Adipocyte (in vitro differentiated cells): ENCODE results near the gene ZNRF1.
"Not testable (repeated sequence)": the region's sequence is repeated elsewhere in the genome, so short reads cannot be mapped to it uniquely, and the experiment has no call there.

Experiments
- DNase-seq: peaks from one replicate; pipeline ENCODE4 v3.0.0-alpha.2; 2015; ENCODE audit warnings: low read depth
- H3K27me3 ChIP-seq: replicated peaks from 2 replicates; pipeline ENCODE4 v1.7.0; 2013; ENCODE audit warnings: mild to moderate bottlenecking, low read length, moderate library complexity; ENCODE audit not compliant: control insufficient read depth, insufficient read depth
- H3K36me3 ChIP-seq: 2 replicates; pipeline ENCODE4 v1.7.0; 2013; ENCODE audit warnings: low read length, mild to moderate bottlenecking, moderate library complexity; ENCODE audit not compliant: control insufficient read depth, insufficient read depth, severe bottlenecking
- H3K4me1 ChIP-seq: 2 replicates; pipeline ENCODE4 v1.7.0; 2013; ENCODE audit warnings: mild to moderate bottlenecking, low read length, moderate library complexity; ENCODE audit not compliant: control insufficient read depth, insufficient read depth
- H3K4me3 ChIP-seq: 2 replicates; pipeline ENCODE4 v1.7.0; 2013; ENCODE audit warnings: mild to moderate bottlenecking, low read length, moderate library complexity
- H3K9ac ChIP-seq: 2 replicates; pipeline ENCODE4 v1.7.0; 2013; ENCODE audit warnings: mild to moderate bottlenecking, low read length, moderate library complexity
- H3K9me3 ChIP-seq: 2 replicates; pipeline ENCODE4 v1.7.0; 2013; ENCODE audit warnings: mild to moderate bottlenecking, low read length, moderate library complexity; ENCODE audit not compliant: control insufficient read depth

ZNRF1 gene

GRCh38 chr16:75086281-75086680 lies 87.5 kb downstream of the ZNRF1 start:
- no peaks in the 10 kb centered on the region for H3K36me3 ChIP-seq
- H3K4me3 ChIP-seq = no peak overlapping the region
- no peaks in the 10 kb centered on the region for H3K9me3 ChIP-seq
- no peak overlapping the region for H3K9ac ChIP-seq
- H3K27me3 ChIP-seq = no peaks in the 10 kb centered on the region
- H3K4me1 ChIP-seq = peaks cover 18% of the 10 kb centered on the region
- no peak for DNase-seq

GRCh38 chr16:75086688-75087374 lies 88.0 kb downstream of the ZNRF1 start:
- H3K27me3 ChIP-seq = no peaks in the 10 kb centered on the region
- H3K36me3 ChIP-seq = no peaks in the 10 kb centered on the region
- H3K4me3 ChIP-seq = no peak overlapping the region
- no peak overlapping the region for H3K9ac ChIP-seq
- H3K9me3 ChIP-seq = no peaks in the 10 kb centered on the region
- DNase-seq = no peak
- H3K4me1 ChIP-seq = peaks cover 18% of the 10 kb centered on the region

- Histone ChIP-seq H3K9ac (peak overlapping the region; percentile 17), H3K36me3 (no peaks in the 10 kb centered on the region), H3K4me1 (peaks cover 18% of the 10 kb centered on the region), H3K4me3 (peak overlapping the region; percentile 5), H3K9me3 (no peaks in the 10 kb centered on the region), H3K27me3 (no peaks in the 10 kb centered on the region)
- DNase-seq = peak; percentile 41
Measured at GRCh38 chr16:75087375-75087979, 88.7 kb downstream of the ZNRF1 start.

- Histone ChIP-seq H3K36me3 (no peaks in the 10 kb centered on the region), H3K4me3 (no peak overlapping the region), H3K9me3 (no peaks in the 10 kb centered on the region), H3K27me3 (no peaks in the 10 kb centered on the region), H3K9ac (peak overlapping the region; percentile 17), H3K4me1 (peaks cover 18% of the 10 kb centered on the region)
- DNase-seq = no peak
Measured at GRCh38 chr16:75088216-75088615, 89.4 kb downstream of the ZNRF1 start.

GRCh38 chr16:75088934-75089333 lies 90.1 kb downstream of the ZNRF1 start:
- Histone ChIP-seq H3K9me3 (no peaks in the 10 kb centered on the region), H3K27me3 (no peaks in the 10 kb centered on the region), H3K4me1 (peaks cover 18% of the 10 kb centered on the region), H3K36me3 (no peaks in the 10 kb centered on the region), H3K9ac (no peak overlapping the region), H3K4me3 (no peak overlapping the region)
- DNase-seq = no peak

- peaks cover 18% of the 10 kb centered on the region for H3K4me1 ChIP-seq
- H3K4me3 ChIP-seq = no peak overlapping the region
- no peak overlapping the region for H3K9ac ChIP-seq
- no peaks in the 10 kb centered on the region for H3K9me3 ChIP-seq
- no peak for DNase-seq
- no peaks in the 10 kb centered on the region for H3K27me3 ChIP-seq
- no peaks in the 10 kb centered on the region for H3K36me3 ChIP-seq
Measured at GRCh38 chr16:75089486-75090202, 90.8 kb downstream of the ZNRF1 start.

- not testable (repeated sequence) for H3K27me3 ChIP-seq, H3K4me3 ChIP-seq, DNase-seq, H3K9me3 ChIP-seq, H3K9ac ChIP-seq, H3K36me3 ChIP-seq
- H3K4me1 ChIP-seq = peaks cover 18% of the 10 kb centered on the region
Measured at GRCh38 chr16:75090899-75091298, 92.1 kb downstream of the ZNRF1 start.

GRCh38 chr16:75091619-75092018 lies 92.8 kb downstream of the ZNRF1 start:
- not testable (repeated sequence) for DNase-seq, H3K4me3 ChIP-seq, H3K9ac ChIP-seq

GRCh38 chr16:75092777-75093176 lies 94.0 kb downstream of the ZNRF1 start:
- Histone ChIP-seq H3K27me3 (no peaks in the 10 kb centered on the region), H3K36me3 (peaks cover 3% of the 10 kb centered on the region), H3K9ac (no peak overlapping the region), H3K4me1 (peaks cover 11% of the 10 kb centered on the region), H3K4me3 (no peak overlapping the region), H3K9me3 (no peaks in the 10 kb centered on the region)
- no peak for DNase-seq

More at GRCh38 chr16:75091619-75092018, 92.8 kb downstream of the ZNRF1 start:
- not testable (repeated sequence) for H3K27me3 ChIP-seq, H3K36me3 ChIP-seq, H3K9me3 ChIP-seq
- peaks cover 18% of the 10 kb centered on the region for H3K4me1 ChIP-seq

- H3K9me3 ChIP-seq = no peaks in the 10 kb centered on the region
- peaks cover 3% of the 10 kb centered on the region for H3K36me3 ChIP-seq
- no peaks in the 10 kb centered on the region for H3K27me3 ChIP-seq
- H3K4me3 ChIP-seq = no peak overlapping the region
- DNase-seq = no peak
- no peak overlapping the region for H3K9ac ChIP-seq
- H3K4me1 ChIP-seq = no peaks in the 10 kb centered on the region
Measured at GRCh38 chr16:75093598-75094540, 95.0 kb downstream of the ZNRF1 start.

- Histone ChIP-seq H3K9me3 (no peaks in the 10 kb centered on the region), H3K27me3 (no peaks in the 10 kb centered on the region), H3K4me1 (peaks cover 6% of the 10 kb centered on the region), H3K4me3 (no peak overlapping the region), H3K36me3 (peaks cover 3% of the 10 kb centered on the region), H3K9ac (no peak overlapping the region)
- DNase-seq = no peak
Measured at GRCh38 chr16:75095204-75095621, 96.4 kb downstream of the ZNRF1 start.
